Brain microvascular endothelial cell (primary cell): ENCODE data around the gene LIME1.

Source experiments
- DNase-seq: peaks from one replicate; pipeline ENCODE4 v3.0.0-alpha.2; 2020
- H3K27ac ChIP-seq: fragments of 250-450 bp; sonication (Bioruptor Pico); 2 replicates; pipeline ENCODE4 v1.5.1; 2020; ENCODE audit warnings: mild to moderate bottlenecking, moderate library complexity
- H3K27me3 ChIP-seq: fragments of 250-450 bp; sonication (Bioruptor Pico); replicated peaks from 2 replicates; pipeline ENCODE4 v1.5.1; 2020; ENCODE audit warnings: mild to moderate bottlenecking
- H3K36me3 ChIP-seq: fragments of 250-450 bp; sonication (Bioruptor Pico); replicated peaks from 2 replicates; pipeline ENCODE4 v1.5.1; 2020; ENCODE audit warnings: mild to moderate bottlenecking
- H3K4me3 ChIP-seq: 2 replicates; pipeline ENCODE4 v1.5.1; 2011; ENCODE audit warnings: low read depth, mild to moderate bottlenecking, control low read depth, low read length, moderate library complexity
- CTCF ChIP-seq: IDR thresholded peaks from 2 replicates; pipeline ENCODE4 v1.5.1; 2011; ENCODE audit warnings: low read depth, mild to moderate bottlenecking, moderate library complexity, low read length, control low read depth, inconsistent platforms; ENCODE audit errors: missing control alignments
- in situ Hi-C: cut with HindIII; loops from 2 replicates; pipeline ENCODE4 v1.10.0; 2017; ENCODE audit warnings: low sequenced_read_pairs, low pct_ligation_motif_present

LIME1 gene

GRCh38 chr20:63765902-63766301 lies 29.4 kb downstream of the LIME1 start:
- no peak overlapping the region for H3K4me3 ChIP-seq
- TF ChIP-seq CTCF: no peak
- DNase-seq: no peak
- no peaks in the 10 kb centered on the region for H3K36me3 ChIP-seq
- in situ Hi-C loops: no loop called here
- no peak overlapping the region for H3K27ac ChIP-seq
- no peaks in the 10 kb centered on the region for H3K27me3 ChIP-seq

DNA sequence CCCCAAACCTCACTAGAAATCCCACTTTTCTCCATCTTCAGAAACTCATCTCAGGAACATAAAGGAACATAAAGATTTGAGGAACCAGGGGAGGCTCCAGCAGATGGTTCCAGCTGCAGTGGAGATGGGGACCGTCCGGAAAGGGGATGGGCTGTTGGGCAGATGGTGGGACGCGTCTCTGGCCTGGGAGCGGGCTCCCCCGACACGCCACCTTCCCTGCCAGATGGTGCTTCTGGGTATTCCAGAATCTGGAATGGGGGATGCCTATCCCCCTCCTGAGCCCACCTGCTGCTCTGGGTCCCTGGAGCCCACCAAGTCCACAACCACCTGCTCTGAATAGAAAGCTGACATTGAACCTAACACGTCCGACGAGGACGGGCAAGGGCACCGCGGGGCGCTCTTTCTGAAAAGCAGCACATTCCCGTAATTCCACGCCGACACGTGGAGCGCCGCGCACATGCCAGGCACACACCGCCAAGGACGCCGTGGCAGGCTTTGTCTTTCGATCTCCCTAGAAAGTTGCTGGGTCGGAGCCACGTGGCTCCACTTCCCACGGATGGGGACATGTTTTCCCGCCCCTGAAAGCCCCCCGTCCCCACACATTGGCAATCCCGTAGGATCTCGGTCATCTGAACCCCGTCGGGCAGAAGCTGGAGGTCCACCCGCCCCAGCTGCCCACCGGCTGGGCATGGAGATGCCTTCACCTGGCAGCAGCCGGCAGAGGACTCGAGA lies 30.4 kb downstream of the LIME1 start:
- no peak for DNase-seq
- H3K27ac ChIP-seq: no peak overlapping the region
- no peak for TF ChIP-seq CTCF
- H3K27me3 ChIP-seq: no peaks in the 10 kb centered on the region
- in situ Hi-C loops: no loop called here
- no peaks in the 10 kb centered on the region for H3K36me3 ChIP-seq
- no peak overlapping the region for H3K4me3 ChIP-seq

- no peak for TF ChIP-seq CTCF
Measured at GRCh38 chr20:63767456-63767855, 31.0 kb downstream of the LIME1 start.

GRCh38 chr20:63767886-63768285 lies 31.4 kb downstream of the LIME1 start:
- in situ Hi-C loops: no loop called here
- TF ChIP-seq CTCF: no peak
- no peak for DNase-seq
- no peak overlapping the region for H3K27ac ChIP-seq
- no peaks in the 10 kb centered on the region for H3K36me3 ChIP-seq
- H3K4me3 ChIP-seq: no peak overlapping the region
- H3K27me3 ChIP-seq: no peaks in the 10 kb centered on the region

More at GRCh38 chr20:63767456-63767855, 31.0 kb downstream of the LIME1 start:
- DNase-seq: no peak
- Histone ChIP-seq H3K4me3 (no peak overlapping the region), H3K27ac (no peak overlapping the region), H3K27me3 (no peaks in the 10 kb centered on the region), H3K36me3 (no peaks in the 10 kb centered on the region)
- in situ Hi-C loops: no loop called here

- Histone ChIP-seq H3K27ac (no peak overlapping the region), H3K4me3 (no peak overlapping the region), H3K36me3 (no peaks in the 10 kb centered on the region), H3K27me3 (no peaks in the 10 kb centered on the region)
- TF ChIP-seq CTCF: no peak
- in situ Hi-C loops: no loop called here
- DNase-seq: no peak
Measured at GRCh38 chr20:63768591-63769515, 32.4 kb downstream of the LIME1 start.
